ENCODE results near the gene FOXL2. TPM values are rescaled to one million over a fixed set of nuclear protein-coding genes. Genes with fewer than 3 reads are reported as not detected.

Gene FOXL2
- total and polyA plus RNA-seq, 2 of the 13 experiments (the other 11 are each of a cell fraction or from before 2014, with no cell fraction given): not detected

DNA sequence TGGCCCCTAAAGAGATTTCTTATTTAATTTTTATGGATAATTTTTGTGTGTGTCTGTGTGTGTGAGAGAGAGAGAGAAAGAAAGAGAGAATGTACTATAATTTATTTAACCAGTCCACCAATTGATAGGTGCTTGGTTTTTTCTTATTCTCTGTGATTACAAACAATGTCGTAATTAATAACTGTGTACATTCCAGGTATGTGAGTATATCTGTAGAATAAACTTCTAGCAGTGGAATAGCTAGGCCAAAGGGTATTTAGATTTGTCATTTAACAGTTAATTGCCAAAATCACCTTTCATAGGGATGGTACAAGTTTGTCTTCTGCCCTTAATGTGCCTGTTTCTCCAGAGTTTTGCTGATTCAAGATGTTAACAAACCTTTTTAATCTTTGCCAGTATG, 35.3 kb downstream of the FOXL2 start:
- no peak overlapping the region for H3K4me3 ChIP-seq (replicated peaks in 1 of 3; ENCODE audit: insufficient read depth in 1 of 3, low read depth in 2 of 3, low read length in 3 of 3)
- no peaks in the 10 kb centered on the region for H3K36me3 ChIP-seq (replicated peaks in 1 of 2; ENCODE audit: control insufficient read depth in 1 of 2, insufficient read depth in 2 of 2, low read length in 2 of 2)
- no peaks in the 10 kb centered on the region for H3K9me3 ChIP-seq (ENCODE audit: low read length)
- FAIRE-seq (no peak), DNase-seq (ENCODE audit: low spot score) (no peak), ATAC-seq (no peak)
- H4K20me1 ChIP-seq (ENCODE audit: insufficient read depth, low read length): no peaks in the 10 kb centered on the region
- peaks cover 11% of the 10 kb centered on the region for H3K4me1 ChIP-seq (ENCODE audit: insufficient read depth, low read length)
- in situ Hi-C loops (cut with HindIII; ENCODE audit: extremely low pct_ligation_motif_present, low pct_unique_long_range_greater_than_20kb) (no loop called here), intact Hi-C loops (cut with micrococcal nuclease; ENCODE audit: unreplicated experiment) (no loop called here)
- CTCF ChIA-PET (ENCODE audit: low intra/inter-chr PET ratio, low total read pairs): no interaction called here
- POLR2A ChIA-PET: interaction anchor here (1.1 kb wide), 1 partner anchor 48 kb away, joined by 3 read pairs; no protein-coding TSS in a partner anchor
- no peak overlapping the region for H2AFZ ChIP-seq (ENCODE audit: low read length)
- H3K4me2 ChIP-seq (ENCODE audit: low read depth, low read length): no peak overlapping the region
- 95% methylated on average over 1 of the region's 1 CpG for WGBS (ENCODE audit: low lambda C conversion rate)
- no TSS peak for BruUV-seq (replicated peaks)
- no peaks in the 10 kb centered on the region for H3K27me3 ChIP-seq (ENCODE audit: control insufficient read depth in 1 of 2, insufficient read depth in 2 of 2, low read length in 2 of 2)
- H3K27ac ChIP-seq (ENCODE audit: extremely low read length, insufficient read depth, low read length): no peak overlapping the region
- no peak overlapping the region for H3K9ac ChIP-seq (ENCODE audit: insufficient read depth, low read depth, low read length)
- H3K79me2 ChIP-seq (ENCODE audit: insufficient read depth, low read length): no peaks in the 10 kb centered on the region
- no peak for TF ChIP-seq ZNF260 (CRISPR knock-in tag; IDR thresholded peaks at IDR 0.05; ENCODE audit: borderline replicate concordance, low read depth)
- TF ChIP-seq GATAD2A (CRISPR knock-in tag; IDR thresholded peaks at IDR 0.05): no peak
- TF ChIP-seq, protein P1, sequence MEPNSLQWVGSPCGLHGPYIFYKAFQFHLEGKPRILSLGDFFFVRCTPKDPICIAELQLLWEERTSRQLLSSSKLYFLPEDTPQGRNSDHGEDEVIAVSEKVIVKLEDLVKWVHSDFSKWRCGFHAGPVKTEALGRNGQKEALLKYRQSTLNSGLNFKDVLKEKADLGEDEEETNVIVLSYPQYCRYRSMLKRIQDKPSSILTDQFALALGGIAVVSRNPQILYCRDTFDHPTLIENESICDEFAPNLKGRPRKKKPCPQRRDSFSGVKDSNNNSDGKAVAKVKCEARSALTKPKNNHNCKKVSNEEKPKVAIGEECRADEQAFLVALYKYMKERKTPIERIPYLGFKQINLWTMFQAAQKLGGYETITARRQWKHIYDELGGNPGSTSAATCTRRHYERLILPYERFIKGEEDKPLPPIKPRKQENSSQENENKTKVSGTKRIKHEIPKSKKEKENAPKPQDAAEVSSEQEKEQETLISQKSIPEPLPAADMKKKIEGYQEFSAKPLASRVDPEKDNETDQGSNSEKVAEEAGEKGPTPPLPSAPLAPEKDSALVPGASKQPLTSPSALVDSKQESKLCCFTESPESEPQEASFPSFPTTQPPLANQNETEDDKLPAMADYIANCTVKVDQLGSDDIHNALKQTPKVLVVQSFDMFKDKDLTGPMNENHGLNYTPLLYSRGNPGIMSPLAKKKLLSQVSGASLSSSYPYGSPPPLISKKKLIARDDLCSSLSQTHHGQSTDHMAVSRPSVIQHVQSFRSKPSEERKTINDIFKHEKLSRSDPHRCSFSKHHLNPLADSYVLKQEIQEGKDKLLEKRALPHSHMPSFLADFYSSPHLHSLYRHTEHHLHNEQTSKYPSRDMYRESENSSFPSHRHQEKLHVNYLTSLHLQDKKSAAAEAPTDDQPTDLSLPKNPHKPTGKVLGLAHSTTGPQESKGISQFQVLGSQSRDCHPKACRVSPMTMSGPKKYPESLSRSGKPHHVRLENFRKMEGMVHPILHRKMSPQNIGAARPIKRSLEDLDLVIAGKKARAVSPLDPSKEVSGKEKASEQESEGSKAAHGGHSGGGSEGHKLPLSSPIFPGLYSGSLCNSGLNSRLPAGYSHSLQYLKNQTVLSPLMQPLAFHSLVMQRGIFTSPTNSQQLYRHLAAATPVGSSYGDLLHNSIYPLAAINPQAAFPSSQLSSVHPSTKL (CRISPR knock-in tag; IDR thresholded peaks at IDR 0.05): no peak
- TF ChIP-seq CBX2 (IDR thresholded peaks at IDR 0.05; ENCODE audit: low read depth, low read length): no peak
- TF ChIP-seq CBX2 (CRISPR knock-in tag; IDR thresholded peaks at IDR 0.05; ENCODE audit: low read depth): no peak
- TF ChIP-seq ZNF431 (CRISPR knock-in tag; IDR thresholded peaks at IDR 0.05; ENCODE audit: borderline replicate concordance, low read depth): no peak
- TF ChIP-seq, protein P2, sequence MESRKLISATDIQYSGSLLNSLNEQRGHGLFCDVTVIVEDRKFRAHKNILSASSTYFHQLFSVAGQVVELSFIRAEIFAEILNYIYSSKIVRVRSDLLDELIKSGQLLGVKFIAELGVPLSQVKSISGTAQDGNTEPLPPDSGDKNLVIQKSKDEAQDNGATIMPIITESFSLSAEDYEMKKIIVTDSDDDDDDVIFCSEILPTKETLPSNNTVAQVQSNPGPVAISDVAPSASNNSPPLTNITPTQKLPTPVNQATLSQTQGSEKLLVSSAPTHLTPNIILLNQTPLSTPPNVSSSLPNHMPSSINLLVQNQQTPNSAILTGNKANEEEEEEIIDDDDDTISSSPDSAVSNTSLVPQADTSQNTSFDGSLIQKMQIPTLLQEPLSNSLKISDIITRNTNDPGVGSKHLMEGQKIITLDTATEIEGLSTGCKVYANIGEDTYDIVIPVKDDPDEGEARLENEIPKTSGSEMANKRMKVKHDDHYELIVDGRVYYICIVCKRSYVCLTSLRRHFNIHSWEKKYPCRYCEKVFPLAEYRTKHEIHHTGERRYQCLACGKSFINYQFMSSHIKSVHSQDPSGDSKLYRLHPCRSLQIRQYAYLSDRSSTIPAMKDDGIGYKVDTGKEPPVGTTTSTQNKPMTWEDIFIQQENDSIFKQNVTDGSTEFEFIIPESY (CRISPR knock-in tag; IDR thresholded peaks at IDR 0.05): no peak
- no peak for TF ChIP-seq ZNF720 (CRISPR knock-in tag; IDR thresholded peaks at IDR 0.05)
- TF ChIP-seq, protein P3, sequence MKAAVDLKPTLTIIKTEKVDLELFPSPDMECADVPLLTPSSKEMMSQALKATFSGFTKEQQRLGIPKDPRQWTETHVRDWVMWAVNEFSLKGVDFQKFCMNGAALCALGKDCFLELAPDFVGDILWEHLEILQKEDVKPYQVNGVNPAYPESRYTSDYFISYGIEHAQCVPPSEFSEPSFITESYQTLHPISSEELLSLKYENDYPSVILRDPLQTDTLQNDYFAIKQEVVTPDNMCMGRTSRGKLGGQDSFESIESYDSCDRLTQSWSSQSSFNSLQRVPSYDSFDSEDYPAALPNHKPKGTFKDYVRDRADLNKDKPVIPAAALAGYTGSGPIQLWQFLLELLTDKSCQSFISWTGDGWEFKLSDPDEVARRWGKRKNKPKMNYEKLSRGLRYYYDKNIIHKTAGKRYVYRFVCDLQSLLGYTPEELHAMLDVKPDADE (CRISPR knock-in tag; IDR thresholded peaks at IDR 0.05): no peak
- TF ChIP-seq, protein P4, sequence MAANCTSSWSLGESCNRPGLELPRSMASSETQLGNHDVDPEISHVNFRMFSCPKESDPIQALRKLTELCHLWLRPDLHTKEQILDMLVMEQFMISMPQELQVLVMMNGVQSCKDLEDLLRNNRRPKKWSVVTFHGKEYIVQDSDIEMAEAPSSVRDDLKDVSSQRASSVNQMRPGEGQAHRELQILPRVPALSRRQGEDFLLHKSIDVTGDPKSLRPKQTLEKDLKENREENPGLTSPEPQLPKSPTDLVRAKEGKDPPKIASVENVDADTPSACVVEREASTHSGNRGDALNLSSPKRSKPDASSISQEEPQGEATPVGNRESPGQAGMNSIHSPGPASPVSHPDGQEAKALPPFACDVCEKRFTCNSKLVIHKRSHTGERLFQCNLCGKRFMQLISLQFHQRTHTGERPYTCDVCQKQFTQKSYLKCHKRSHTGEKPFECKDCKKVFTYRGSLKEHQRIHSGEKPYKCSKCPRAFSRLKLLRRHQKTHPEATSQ (CRISPR knock-in tag; IDR thresholded peaks at IDR 0.05; ENCODE audit: borderline replicate concordance): no peak
- TF ChIP-seq ZNF558 (CRISPR knock-in tag; IDR thresholded peaks at IDR 0.05; ENCODE audit: borderline replicate concordance): no peak
- no peak for TF ChIP-seq ZBTB42 (CRISPR knock-in tag; IDR thresholded peaks at IDR 0.05)
- TF ChIP-seq, protein P5, sequence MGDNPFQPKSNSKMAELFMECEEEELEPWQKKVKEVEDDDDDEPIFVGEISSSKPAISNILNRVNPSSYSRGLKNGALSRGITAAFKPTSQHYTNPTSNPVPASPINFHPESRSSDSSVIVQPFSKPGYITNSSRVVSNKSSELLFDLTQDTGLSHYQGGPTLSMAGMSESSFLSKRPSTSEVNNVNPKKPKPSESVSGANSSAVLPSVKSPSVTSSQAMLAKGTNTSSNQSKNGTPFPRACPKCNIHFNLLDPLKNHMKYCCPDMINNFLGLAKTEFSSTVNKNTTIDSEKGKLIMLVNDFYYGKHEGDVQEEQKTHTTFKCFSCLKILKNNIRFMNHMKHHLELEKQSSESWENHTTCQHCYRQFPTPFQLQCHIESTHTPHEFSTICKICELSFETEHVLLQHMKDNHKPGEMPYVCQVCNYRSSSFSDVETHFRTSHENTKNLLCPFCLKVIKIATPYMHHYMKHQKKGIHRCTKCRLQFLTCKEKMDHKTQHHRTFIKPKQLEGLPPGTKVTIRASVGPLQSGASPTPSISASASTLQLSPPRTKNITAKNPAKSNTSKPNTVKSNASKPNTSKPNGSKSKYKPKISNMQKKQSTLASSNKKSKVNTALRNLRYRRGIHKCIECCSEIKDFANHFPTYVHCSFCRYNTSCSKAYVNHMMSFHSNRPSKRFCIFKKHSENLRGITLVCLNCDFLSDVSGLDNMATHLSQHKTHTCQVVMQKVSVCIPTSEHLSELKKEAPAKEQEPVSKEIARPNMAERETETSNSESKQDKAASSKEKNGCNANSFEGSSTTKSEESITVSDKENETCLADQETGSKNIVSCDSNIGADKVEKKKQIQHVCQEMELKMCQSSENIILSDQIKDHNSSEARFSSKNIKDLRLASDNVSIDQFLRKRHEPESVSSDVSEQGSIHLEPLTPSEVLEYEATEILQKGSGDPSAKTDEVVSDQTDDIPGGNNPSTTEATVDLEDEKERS (CRISPR knock-in tag; IDR thresholded peaks at IDR 0.05): no peak
- TF ChIP-seq HOXA5 (CRISPR knock-in tag; IDR thresholded peaks at IDR 0.05): no peak
